HG03354 (cell line): ENCODE results near the gene NCAPG.
"Not testable (repeated sequence)": the region's sequence is repeated elsewhere in the genome, so short reads cannot be mapped to it uniquely, and the experiment has no call there.

Source experiments
- ATAC-seq: cut with Tn5 transposase; IDR thresholded peaks from one replicate; pipeline ENCODE4 v1.9.1; 2021; ENCODE audit warnings: mild to moderate bottlenecking; ENCODE audit not compliant: unreplicated experiment, poor library complexity, severe bottlenecking

The NCAPG gene

GRCh38 chr4:17786567-17786966 is 24.2 kb upstream of the NCAPG start:
- peak; percentile 45 for ATAC-seq

- no peak for ATAC-seq
Observed at GRCh38 chr4:17787315-17787714, 23.5 kb upstream of the NCAPG start.

- ATAC-seq, result no peak
Observed at GRCh38 chr4:17788956-17789355, 21.8 kb upstream of the NCAPG start.

DNA sequence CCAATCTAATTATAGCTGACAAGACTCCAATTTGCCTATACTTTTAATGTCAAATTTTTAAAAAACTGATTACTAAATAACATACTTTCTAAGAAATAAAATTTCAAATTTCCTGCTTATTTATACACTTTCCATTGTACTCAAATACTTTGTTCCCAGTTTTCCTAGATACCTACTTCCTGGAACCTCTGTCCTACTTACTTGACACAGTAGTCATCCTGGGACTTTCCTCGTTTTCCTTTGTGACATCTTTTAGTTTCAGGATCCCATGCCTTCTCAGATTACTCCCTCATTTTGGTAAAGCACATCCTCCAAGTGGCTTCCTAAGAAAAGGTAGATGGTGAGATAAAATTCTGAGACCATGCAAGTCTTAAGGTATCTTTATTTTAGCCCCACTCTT is 16.0 kb upstream of the NCAPG start:
- ATAC-seq, result no peak

GRCh38 chr4:17797808-17798207 is 13.0 kb upstream of the NCAPG start:
- no peak for ATAC-seq

GRCh38 chr4:17805580-17806155 is 5.1 kb upstream of the NCAPG start:
- no peak for ATAC-seq

GRCh38 chr4:17807446-17807845 is 3.3 kb upstream of the NCAPG start:
- ATAC-seq, result no peak

GRCh38 chr4:17809667-17810066 is 1.1 kb upstream of the NCAPG start:
- no peak for ATAC-seq

- peak; percentile 36 for ATAC-seq
Observed at GRCh38 chr4:17811078-17811603, 362 bp downstream of the NCAPG start.

DNA sequence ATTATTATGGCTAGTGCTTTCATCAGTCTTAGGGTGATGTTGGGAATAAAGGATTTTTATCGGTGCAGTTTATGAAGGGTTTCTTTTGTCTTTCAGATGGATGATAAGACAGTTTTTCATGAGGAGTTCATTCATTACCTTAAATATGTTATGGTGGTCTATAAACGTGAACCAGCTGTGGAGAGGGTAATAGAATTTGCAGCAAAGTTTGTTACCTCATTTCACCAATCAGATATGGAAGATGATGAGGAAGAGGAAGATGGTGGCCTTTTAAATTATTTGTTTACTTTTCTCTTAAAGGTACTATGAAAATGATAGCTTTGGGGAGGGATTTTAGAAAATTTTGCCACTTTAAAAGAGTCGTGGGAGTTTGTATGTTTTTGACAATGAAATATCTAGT is 1.3 kb downstream of the NCAPG start:
- no peak for ATAC-seq

DNA sequence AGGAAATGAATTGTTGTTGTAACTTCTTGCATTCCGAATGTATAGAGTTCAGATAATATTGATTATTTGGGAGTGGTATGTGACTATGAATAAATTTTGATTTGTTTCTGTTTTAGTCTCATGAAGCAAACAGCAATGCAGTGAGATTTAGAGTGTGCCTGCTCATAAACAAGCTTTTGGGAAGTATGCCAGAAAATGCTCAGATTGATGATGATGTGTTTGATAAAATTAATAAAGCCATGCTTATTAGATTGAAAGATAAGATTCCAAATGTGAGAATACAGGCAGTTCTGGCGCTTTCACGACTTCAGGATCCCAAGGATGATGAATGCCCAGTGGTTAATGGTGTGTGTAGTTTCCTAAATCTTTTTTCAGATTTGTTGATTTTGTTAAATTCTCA is 2.0 kb downstream of the NCAPG start:
- ATAC-seq, result no peak

GRCh38 chr4:17814140-17814539 is 3.4 kb downstream of the NCAPG start:
- ATAC-seq, result no peak

- ATAC-seq, result no peak
Observed at GRCh38 chr4:17816142-17816541, 5.4 kb downstream of the NCAPG start.

GRCh38 chr4:17817027-17817426 is 6.2 kb downstream of the NCAPG start:
- ATAC-seq, result peak; percentile 89

- ATAC-seq, result no peak
Observed at GRCh38 chr4:17823871-17824669, 13.3 kb downstream of the NCAPG start.

- ATAC-seq, result no peak
Observed at GRCh38 chr4:17846266-17846665, 35.5 kb downstream of the NCAPG start.

DNA sequence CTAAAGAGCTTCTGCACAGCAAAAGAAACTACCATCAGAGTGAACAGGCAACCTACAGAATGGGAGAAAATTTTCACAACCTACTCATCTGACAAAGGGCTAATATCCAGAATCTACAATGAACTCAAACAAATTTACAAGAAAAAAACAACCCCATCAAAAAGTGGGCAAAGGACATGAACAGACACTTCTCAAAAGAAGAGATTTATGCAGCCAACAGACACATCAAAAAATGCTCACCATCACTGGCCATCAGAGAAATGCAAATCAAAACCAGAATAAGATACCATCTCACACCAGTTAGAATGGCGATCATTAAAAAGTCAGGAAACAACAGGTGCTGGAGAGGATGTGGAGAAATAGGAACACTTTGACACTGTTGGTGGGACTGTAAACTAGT is 39.5 kb downstream of the NCAPG start:
- ATAC-seq, result not testable (repeated sequence)

DNA sequence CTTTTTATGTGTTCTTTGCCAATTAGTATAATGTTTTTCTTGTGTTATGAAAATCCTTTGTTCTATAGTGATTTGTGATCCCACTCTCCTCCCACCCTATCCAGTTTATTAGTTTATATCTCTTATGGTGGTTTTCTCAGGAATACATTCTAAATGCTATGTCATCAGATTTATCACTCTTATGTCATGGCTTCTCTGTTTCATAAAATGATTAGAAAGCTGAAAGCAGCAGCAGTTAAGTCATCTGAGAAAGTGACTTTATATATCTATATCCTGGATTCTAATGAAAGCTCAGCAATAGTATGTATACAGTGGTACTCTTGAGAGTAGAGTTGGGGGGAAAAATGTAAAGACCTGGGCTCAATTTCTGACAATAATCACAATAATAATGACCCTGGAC is 41.2 kb downstream of the NCAPG start:
- ATAC-seq, result no peak

GRCh38 chr4:17854036-17854435 is 43.3 kb downstream of the NCAPG start:
- ATAC-seq, result no peak

- no peak for ATAC-seq
Observed at GRCh38 chr4:17859793-17860406, 49.1 kb downstream of the NCAPG start.

DNA sequence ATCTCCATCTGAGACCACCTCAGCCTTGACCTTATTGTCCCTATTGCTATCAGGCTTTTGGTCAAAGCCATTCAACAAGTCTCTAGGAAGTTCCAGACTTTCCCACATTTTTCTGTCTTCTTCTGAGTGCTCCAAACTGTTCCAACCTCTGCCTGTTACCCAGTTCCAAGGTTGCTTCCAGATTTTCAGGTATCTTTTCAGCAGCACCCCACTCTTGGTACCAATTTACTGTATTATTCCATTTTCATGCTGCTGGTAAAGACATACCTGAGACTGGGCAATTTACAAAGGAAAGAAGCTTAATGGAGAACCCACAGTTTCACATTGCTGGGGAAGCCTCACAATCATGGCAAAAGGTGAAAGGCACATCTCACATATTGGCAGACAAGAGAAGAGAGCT is 51.1 kb downstream of the NCAPG start:
- not testable (repeated sequence) for ATAC-seq
